Measurements from ENCODE around the gene APH1B.

Gene APH1B

DNA sequence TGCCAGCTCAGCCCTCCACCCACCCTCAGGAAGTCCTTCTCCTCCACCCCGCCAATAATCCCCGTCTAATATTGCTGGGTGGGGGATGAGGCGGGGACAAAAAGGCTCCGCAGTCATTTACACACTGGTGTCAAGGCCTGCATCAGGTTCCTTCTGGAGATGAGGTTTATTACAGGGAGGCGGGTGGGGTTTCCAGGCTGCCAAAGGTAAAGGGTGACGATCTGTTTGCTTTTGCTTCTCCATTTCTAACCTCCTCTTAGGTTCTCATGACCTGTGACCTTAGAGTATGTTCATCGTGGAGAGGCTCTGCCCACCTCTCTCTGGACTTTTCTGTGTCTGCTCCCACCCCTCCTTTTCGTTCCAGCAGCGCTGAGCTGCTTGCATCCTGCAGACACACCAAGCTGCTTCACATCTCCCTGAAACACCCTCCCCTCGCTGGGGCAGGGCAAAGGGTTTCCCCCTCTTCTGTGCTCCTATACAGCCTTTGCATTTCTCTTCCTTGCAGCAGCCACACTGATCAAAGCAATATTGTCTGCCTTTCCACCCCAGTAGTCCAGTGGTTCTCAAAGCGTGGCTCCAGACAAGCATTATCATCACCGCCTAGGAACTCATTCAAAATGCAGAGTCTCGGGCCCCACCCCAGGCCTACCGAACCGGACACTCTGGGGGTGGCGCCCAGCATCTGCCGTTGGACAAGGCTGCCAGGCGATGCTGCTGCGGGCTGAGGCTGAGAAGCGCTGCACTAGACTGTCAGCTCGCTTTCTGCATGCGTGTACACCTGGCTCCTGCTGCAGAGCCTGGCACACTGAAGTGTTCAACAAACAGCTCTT, 77.6 kb downstream of the APH1B start:
- peaks cover 16% of the 10 kb centered on the region for H3K27me3 Mint-ChIP-seq (ENCODE audit: low read depth)
- no peak overlapping the region for H3K27ac Mint-ChIP-seq
- H3K36me3 Mint-ChIP-seq (ENCODE audit: low read depth) = no peaks in the 10 kb centered on the region
- H3K4me3 Mint-ChIP-seq = no peak overlapping the region
- H3K4me1 Mint-ChIP-seq (ENCODE audit: low read depth) = no peaks in the 10 kb centered on the region
- no peaks in the 10 kb centered on the region for H3K9me3 Mint-ChIP-seq

DNA sequence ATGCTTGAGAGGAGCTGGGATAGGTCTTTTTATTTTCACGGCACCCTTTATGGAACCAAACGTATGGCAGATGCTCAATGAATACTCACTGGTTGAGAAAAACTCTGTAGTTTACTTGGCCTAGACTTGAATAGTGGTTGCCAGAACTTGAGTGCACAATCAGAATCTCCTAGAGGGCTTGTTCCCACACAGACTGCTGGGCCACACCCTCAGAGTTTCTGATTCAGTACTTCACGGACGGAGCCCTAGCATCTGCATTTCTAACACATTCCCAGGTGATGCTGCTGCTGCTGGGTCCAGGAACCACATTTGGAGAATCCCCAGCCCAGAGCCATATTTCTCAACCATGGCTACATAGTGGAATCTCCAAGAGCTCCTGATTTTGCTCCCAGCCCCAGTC, 79.7 kb downstream of the APH1B start:
- no peaks in the 10 kb centered on the region for H3K9me3 Mint-ChIP-seq
- H3K36me3 Mint-ChIP-seq (ENCODE audit: low read depth) = no peaks in the 10 kb centered on the region
- H3K4me1 Mint-ChIP-seq (ENCODE audit: low read depth) = no peaks in the 10 kb centered on the region
- no peak overlapping the region for H3K4me3 Mint-ChIP-seq
- no peak overlapping the region for H3K27ac Mint-ChIP-seq
- peaks cover 23% of the 10 kb centered on the region for H3K27me3 Mint-ChIP-seq (ENCODE audit: low read depth)

DNA sequence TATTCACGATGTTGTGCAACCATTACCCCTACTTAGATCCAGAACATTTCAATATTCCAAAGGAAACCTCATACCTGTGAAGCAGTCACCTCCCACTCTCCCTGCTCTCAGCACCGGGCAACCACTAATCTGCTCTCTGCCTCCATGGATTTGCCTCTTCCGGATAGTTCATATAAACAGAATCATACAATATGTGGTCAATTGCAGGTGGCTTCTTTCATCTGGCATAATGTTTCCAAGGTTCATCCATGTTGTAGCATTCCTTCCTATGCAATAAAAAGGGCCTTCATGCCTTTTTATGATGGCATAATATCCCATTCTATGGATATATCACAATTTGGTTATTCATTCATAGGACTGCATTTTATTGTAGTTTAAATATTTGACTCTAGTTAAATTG, 80.3 kb downstream of the APH1B start:
- Mint-ChIP-seq H3K36me3 (ENCODE audit: low read depth) (no peaks in the 10 kb centered on the region), H3K27ac (no peak overlapping the region), H3K9me3 (no peaks in the 10 kb centered on the region), H3K27me3 (ENCODE audit: low read depth) (peaks cover 23% of the 10 kb centered on the region), H3K4me3 (no peak overlapping the region), H3K4me1 (ENCODE audit: low read depth) (no peaks in the 10 kb centered on the region)

DNA sequence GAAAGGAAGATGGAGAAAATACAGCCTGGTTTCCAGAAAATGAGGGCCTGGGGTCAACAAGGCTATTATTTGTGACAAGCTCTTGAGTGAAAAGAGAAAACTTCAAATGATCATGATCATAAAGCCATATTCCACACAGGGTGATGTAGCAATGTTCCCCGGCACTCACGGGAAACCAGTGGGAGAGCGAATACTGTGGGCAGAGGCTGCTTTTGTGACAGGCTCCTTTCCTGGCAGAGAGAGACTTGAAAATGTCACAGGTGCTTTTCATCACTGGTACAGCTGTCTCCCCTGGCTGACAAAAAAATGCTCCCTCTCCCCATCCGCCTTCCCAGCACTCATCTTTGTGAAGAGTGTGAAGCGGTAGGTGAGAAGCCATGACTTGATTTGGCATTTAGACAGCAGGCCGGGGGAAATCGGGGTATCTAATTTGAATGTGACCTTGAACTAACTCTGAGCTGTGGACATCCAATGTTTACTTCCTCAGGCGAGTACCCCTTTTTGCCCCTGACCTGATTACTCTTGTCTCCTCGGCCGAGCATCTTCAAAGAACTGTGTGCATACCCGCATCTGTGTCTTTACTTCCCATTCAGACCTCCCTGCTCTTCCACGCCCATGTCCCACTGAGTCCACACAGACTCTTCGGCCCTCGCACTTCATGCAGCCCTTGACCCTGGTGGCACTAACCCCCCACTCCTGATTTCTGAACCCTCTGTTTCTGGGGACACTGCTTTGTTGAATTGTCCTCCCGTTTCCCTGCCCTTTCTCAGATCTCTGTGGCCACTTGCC, 81.0 kb downstream of the APH1B start:
- no peaks in the 10 kb centered on the region for H3K9me3 Mint-ChIP-seq
- no peak overlapping the region for H3K27ac Mint-ChIP-seq
- H3K27me3 Mint-ChIP-seq (ENCODE audit: low read depth) = peaks cover 29% of the 10 kb centered on the region
- H3K4me3 Mint-ChIP-seq = no peak overlapping the region
- H3K4me1 Mint-ChIP-seq (ENCODE audit: low read depth) = no peaks in the 10 kb centered on the region
- H3K36me3 Mint-ChIP-seq (ENCODE audit: low read depth) = no peaks in the 10 kb centered on the region

Measured in T-helper 1 cell treated with Interleukin-12 subunit alpha and Interleukin-12 subunit beta and Interleukin-4 antibody, amounts not matched to agents 30 μg/mL and 1 μg/mL, for 36 hours (primary cell).